Psoas muscle (tissue), 8 donors: ENCODE results near the gene MIPEP. TPM values are rescaled to one million over a fixed set of nuclear protein-coding genes. Genes with fewer than 3 reads are reported as not detected.

Experiments
- ATAC-seq, 4 donors: fragments of 200-7000 bp; cut with Tn5 transposase; one replicate each; pipeline ENCODE4 v1.9.1; 2020; ENCODE audit warnings: moderate library complexity in 3 of 4, mild to moderate bottlenecking in 2 of 4
- DNase-seq, 2 donors: peaks; one replicate each; pipeline ENCODE4 v3.0.0-alpha.2; 2020
- H3K27ac ChIP-seq: fragments of 200-600 bp; one replicate; pipeline ENCODE4 v1.8.0; 2022
- H3K27me3 ChIP-seq, 3 donors: fragments of 200-600 bp in 1 of 3; one replicate each; pipeline versions ENCODE4 v1.6.1 to v1.8.0; 2013 to 2022; ENCODE audit warnings: low read length in 2 of 3, mild to moderate bottlenecking in 2 of 3, moderate library complexity in 1 of 3; ENCODE audit not compliant: insufficient read depth in 3 of 3
- H3K36me3 ChIP-seq, 2 donors: fragments of 200-600 bp in 1 of 2; one replicate each; pipeline versions ENCODE4 v1.6.1 to v1.8.0; 2013 to 2022; ENCODE audit warnings: low read depth in 1 of 2, mild to moderate bottlenecking in 1 of 2, moderate library complexity in 1 of 2; ENCODE audit not compliant: insufficient read depth in 1 of 2
- H3K4me1 ChIP-seq: fragments of 200-600 bp; one replicate; pipeline ENCODE4 v1.8.0; 2022
- H3K4me3 ChIP-seq: fragments of 200-600 bp; one replicate; pipeline ENCODE4 v1.8.0; 2022; ENCODE audit warnings: mild to moderate bottlenecking
- H3K9me3 ChIP-seq: fragments of 200-600 bp; one replicate; pipeline ENCODE4 v1.8.0; 2022
- CTCF ChIP-seq: fragments of 200-600 bp; IDR thresholded peaks from one replicate; pipeline ENCODE4 v1.8.0; 2022; ENCODE audit warnings: antibody characterized with exemption
- WGBS, 3 donors: extraction: QIAGEN DNeasy Blood & Tissue Kit; methylation state at CpG; one replicate each; pipeline versions ENCODE4 v1.1.6 to v1.1.7; 2013; 5-methylcytosine and 5-hydroxymethylcytosine counted together
- intact Hi-C, 2 donors: fragments of 100-400 bp; cut with DNase I; formaldehyde crosslinking; loops; one replicate each; pipeline versions ENCODE4 v1.11.0 to v1.14.2; 2022
- polyA plus RNA-seq, 3 donors: library from polyadenylated mRNA; stranded (reverse); fragments of 200-250 nt; gene quantifications; one replicate each; pipeline ENCODE4 v1.2.3, GENCODE V29; 2013
- total RNA-seq, 4 donors: library from RNA; stranded (reverse); fragmentation: NEBNext Ultra II Directional in 2 of 4; extraction: Animal tissue kit (Norgen Biotek cat#: 25700) in 2 of 4; gene quantifications; one replicate each; pipeline versions ENCODE4 v1.2.1 to v1.2.4, GENCODE V29; 2021 to 2023
- donor health status: healthy with polysubstance abuse.
- donor health status: DM: no; HTN: no; CAD: no; lungs with moderate emphysema.
- donor health status: Bipolar disorder and iron deficiency.
- donor health status: healthy.
- donor health status: DM: yes; HTN: yes; CAD: no.
- donor health status: DM: no; HTN: no; CAD: no.
- donor health status: DM: no; HTN: no; CAD: no.
- donor health status: DM: yes; HTN: yes; CAD: no.

MIPEP gene
- total and polyA plus RNA-seq, 7 donors, result 13.3 to 28.2 (median 17.0) TPM

- Histone ChIP-seq H3K36me3 (peaks cover 0 to 3% of the 10 kb centered on the region in 2 donors), H3K4me3 (no peak overlapping the region), H3K27ac (no peak overlapping the region), H3K9me3 (no peaks in the 10 kb centered on the region), H3K4me1 (peaks cover 8% of the 10 kb centered on the region), H3K27me3 (no peaks in the 10 kb centered on the region)
- intact Hi-C loops, result no loop called here
- no peak for TF ChIP-seq CTCF
- ATAC-seq (no peak), DNase-seq (no peak)
- 53 to 56% (median 55%) methylated on average over 1 of the region's 1 CpG for WGBS, 3 donors
These were observed 45.8 kb downstream of the MIPEP start for GRCh38 chr13:23843436-23843835.

GRCh38 chr13:23842406-23842805, 46.8 kb downstream of the MIPEP start:
- Histone ChIP-seq H3K9me3 (no peaks in the 10 kb centered on the region), H3K4me3 (no peak overlapping the region), H3K27me3 (no peaks in the 10 kb centered on the region), H3K4me1 (peaks cover 8% of the 10 kb centered on the region), H3K27ac (no peak overlapping the region), H3K36me3 (peaks cover 3 to 4% of the 10 kb centered on the region in 2 donors)
- TF ChIP-seq CTCF, result no peak
- no peak for ATAC-seq
- WGBS, 3 donors, result 93 to 96% (median 95%) methylated on average over 8 of the region's 8 CpGs
- intact Hi-C loops, result no loop called here
- no peak for DNase-seq

GRCh38 chr13:23833733-23834611, 55.2 kb downstream of the MIPEP start:
- Histone ChIP-seq H3K27ac (no peak overlapping the region), H3K36me3 (peaks cover 0 to 12% of the 10 kb centered on the region in 2 donors), H3K9me3 (no peaks in the 10 kb centered on the region), H3K4me1 (peaks cover 4% of the 10 kb centered on the region), H3K4me3 (no peak overlapping the region), H3K27me3 (no peaks in the 10 kb centered on the region)
- peak in 1 of 2 donors; percentile 12 for DNase-seq
- no peak for ATAC-seq
- intact Hi-C loops, result no loop called here
- 90 to 94% (median 91%) methylated on average over 35 to 36 of the region's 36 CpGs for WGBS, 3 donors
- no peak for TF ChIP-seq CTCF

GRCh38 chr13:23828866-23829265, 60.3 kb downstream of the MIPEP start:
- intact Hi-C loops, result no loop called here
- Histone ChIP-seq H3K4me3 (no peak overlapping the region), H3K4me1 (no peaks in the 10 kb centered on the region), H3K27me3 (no peaks in the 10 kb centered on the region), H3K27ac (no peak overlapping the region), H3K36me3 (no peaks in the 10 kb centered on the region), H3K9me3 (no peaks in the 10 kb centered on the region)
- WGBS, 3 donors, result 81 to 89% (median 84%) methylated on average over 4 of the region's 4 CpGs
- no peak for TF ChIP-seq CTCF
- no peak for ATAC-seq
- DNase-seq, result no peak
